Tibial nerve (tissue), 4 donors: ENCODE measurements around the gene LRRC26.

Experiments
- EP300 ChIP-seq, 2 donors: sonication (generic); formaldehyde crosslinking; IDR thresholded peaks; one replicate each; pipeline ENCODE4 v1.6.1; 2017; ENCODE audit warnings: antibody characterized with exemption in 2 of 2, mild to moderate bottlenecking in 1 of 2
- POLR2A ChIP-seq, 2 donors: fragments of 450-650 bp; IDR thresholded peaks; one replicate each; pipeline ENCODE4 v1.6.1; 2017; ENCODE audit warnings: antibody characterized with exemption in 2 of 2, mild to moderate bottlenecking in 2 of 2, moderate library complexity in 2 of 2
- TF ChIP-seq, protein P1 (sequence below), 5 experiments: fragments of 200-600 bp in 3 of 5; fragments of 450-650 bp in 2 of 5; sonication (generic) in 3 of 5; IDR thresholded peaks; one replicate each; pipeline ENCODE4 v1.5.1; 2016 to 2019; ENCODE audit warnings: antibody characterized with exemption in 5 of 5, mild to moderate bottlenecking in 3 of 5, moderate library complexity in 2 of 5

DNA sequence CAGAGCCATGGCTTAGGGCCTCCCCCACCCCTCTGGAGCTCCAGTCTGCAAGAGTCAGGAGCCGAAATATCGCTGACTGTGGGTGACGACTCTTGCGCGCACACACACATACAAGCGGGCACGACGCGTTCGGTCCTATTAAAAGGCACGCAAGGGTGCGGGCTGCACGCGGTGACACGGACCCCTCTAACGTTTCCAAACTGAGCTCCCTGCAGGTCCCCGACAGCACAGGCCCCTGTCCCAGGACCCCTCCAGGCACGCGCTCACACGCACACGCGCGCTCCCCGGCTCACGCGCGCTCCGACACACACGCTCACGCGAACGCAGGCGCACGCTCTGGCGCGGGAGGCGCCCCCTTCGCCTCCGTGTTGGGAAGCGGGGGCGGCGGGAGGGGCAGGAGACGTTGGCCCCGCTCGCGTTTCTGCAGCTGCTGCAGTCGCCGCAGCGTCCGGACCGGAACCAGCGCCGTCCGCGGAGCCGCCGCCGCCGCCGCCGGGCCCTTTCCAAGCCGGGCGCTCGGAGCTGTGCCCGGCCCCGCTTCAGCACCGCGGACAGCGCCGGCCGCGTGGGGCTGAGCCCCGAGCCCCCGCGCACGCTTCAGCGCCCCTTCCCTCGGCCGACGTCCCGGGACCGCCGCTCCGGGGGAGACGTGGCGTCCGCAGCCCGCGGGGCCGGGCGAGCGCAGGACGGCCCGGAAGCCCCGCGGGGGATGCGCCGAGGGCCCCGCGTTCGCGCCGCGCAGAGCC lies 31.0 kb downstream of the LRRC26 start, which contains the start of gene GRIN1:
- TF ChIP-seq, protein P1, sequence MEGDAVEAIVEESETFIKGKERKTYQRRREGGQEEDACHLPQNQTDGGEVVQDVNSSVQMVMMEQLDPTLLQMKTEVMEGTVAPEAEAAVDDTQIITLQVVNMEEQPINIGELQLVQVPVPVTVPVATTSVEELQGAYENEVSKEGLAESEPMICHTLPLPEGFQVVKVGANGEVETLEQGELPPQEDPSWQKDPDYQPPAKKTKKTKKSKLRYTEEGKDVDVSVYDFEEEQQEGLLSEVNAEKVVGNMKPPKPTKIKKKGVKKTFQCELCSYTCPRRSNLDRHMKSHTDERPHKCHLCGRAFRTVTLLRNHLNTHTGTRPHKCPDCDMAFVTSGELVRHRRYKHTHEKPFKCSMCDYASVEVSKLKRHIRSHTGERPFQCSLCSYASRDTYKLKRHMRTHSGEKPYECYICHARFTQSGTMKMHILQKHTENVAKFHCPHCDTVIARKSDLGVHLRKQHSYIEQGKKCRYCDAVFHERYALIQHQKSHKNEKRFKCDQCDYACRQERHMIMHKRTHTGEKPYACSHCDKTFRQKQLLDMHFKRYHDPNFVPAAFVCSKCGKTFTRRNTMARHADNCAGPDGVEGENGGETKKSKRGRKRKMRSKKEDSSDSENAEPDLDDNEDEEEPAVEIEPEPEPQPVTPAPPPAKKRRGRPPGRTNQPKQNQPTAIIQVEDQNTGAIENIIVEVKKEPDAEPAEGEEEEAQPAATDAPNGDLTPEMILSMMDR (IDR thresholded peaks at IDR 0.05): no peak
- TF ChIP-seq POLR2A (IDR thresholded peaks at IDR 0.05) (no peak), EP300 (IDR thresholded peaks at IDR 0.05) (no peak)
